K562 (cell line): ENCODE data around the gene ZNF574.

Experiments
- BCLAF1 ChIP-seq, 2 experiments: fragments of 450-650 bp in 1 of 2; IDR thresholded peaks; 2 replicates each; pipeline ENCODE4 v1.6.1; 2011 to 2017; ENCODE audit warnings: low read depth in 2 of 2, antibody characterized with exemption in 1 of 2, borderline replicate concordance in 1 of 2, low read length in 1 of 2, mild to moderate bottlenecking in 1 of 2, mixed read lengths in 1 of 2; ENCODE audit not compliant: control insufficient read depth in 1 of 2
- ETV6 ChIP-seq, 3 experiments: fragments of 150-350 bp in 1 of 3; sonication (generic) in 1 of 3; formaldehyde crosslinking in 1 of 3; IDR thresholded peaks; 2 replicates each; pipeline versions ENCODE4 v1.6.1 to v1.8.0; 2014 to 2022; ENCODE audit warnings: borderline replicate concordance in 2 of 3, low read depth in 2 of 3, antibody characterized with exemption in 1 of 3, low read length in 1 of 3, mild to moderate bottlenecking in 1 of 3, missing genetic modification reagents in 1 of 3
- HNRNPLL ChIP-seq: fragments of 200-400 bp; formaldehyde crosslinking; IDR thresholded peaks from 2 replicates; pipeline ENCODE4 v1.6.1; 2017; ENCODE audit warnings: low read length, low read depth, mild to moderate bottlenecking; ENCODE audit not compliant: poor library complexity, severe bottlenecking
- MAFF ChIP-seq: IDR thresholded peaks from 2 replicates; pipeline ENCODE4 v1.6.1; 2012; ENCODE audit warnings: low read length, improper control_type of control experiment
- MYBL2 ChIP-seq, 2 experiments: fragments of 450-650 bp in 1 of 2; sonication (generic) in 1 of 2; formaldehyde crosslinking in 1 of 2; IDR thresholded peaks; 2 replicates each; pipeline versions ENCODE4 v1.6.1 to v1.8.1; 2017 to 2022; ENCODE audit warnings: borderline replicate concordance in 1 of 2, inconsistent platforms in 1 of 2, low read depth in 1 of 2, mild to moderate bottlenecking in 1 of 2, missing genetic modification reagents in 1 of 2, moderate library complexity in 1 of 2
- NRF1 ChIP-seq, 2 experiments: fragments of 450-650 bp; IDR thresholded peaks in 1 of 2; conservative IDR thresholded peaks in 1 of 2; 2 replicates each; pipeline ENCODE4 v1.6.1; 2014; ENCODE audit warnings: mild to moderate bottlenecking in 2 of 2
- POLR2A ChIP-seq: fragments of 450-650 bp; conservative IDR thresholded peaks from 2 replicates; pipeline ENCODE4 v1.6.1; 2016
- ZC3H4 ChIP-seq: sonication (generic); formaldehyde crosslinking; IDR thresholded peaks from 2 replicates; pipeline ENCODE4 v1.9.0; 2021; ENCODE audit warnings: missing genetic modification reagents, borderline replicate concordance
- ZNF174 ChIP-seq: fragments of 250-450 bp; sonication (Bioruptor Pico); IDR thresholded peaks from 2 replicates; pipeline ENCODE4 v1.4.0; 2020; ENCODE audit warnings: mild to moderate bottlenecking
- ZNF274 ChIP-seq: IDR thresholded peaks from 2 replicates; pipeline ENCODE4 v1.6.1; 2011; ENCODE audit warnings: low read depth, mild to moderate bottlenecking, low read length, moderate library complexity, borderline replicate concordance
- ZNF76 ChIP-seq: fragments of 250-450 bp; sonication (Bioruptor Pico); IDR thresholded peaks from 2 replicates; pipeline ENCODE4 v1.4.0; 2020; ENCODE audit warnings: mild to moderate bottlenecking, moderate library complexity, borderline replicate concordance
- ZZZ3 ChIP-seq: fragments of 450-650 bp; IDR thresholded peaks from 2 replicates; pipeline ENCODE4 v1.6.1; 2016; ENCODE audit warnings: antibody characterized with exemption, mild to moderate bottlenecking, moderate library complexity

- no peak for TF ChIP-seq ZC3H4 (CRISPR knock-in tag)
- TF ChIP-seq MAFF: no peak
- no peak for TF ChIP-seq ZNF76
- no peak for TF ChIP-seq HNRNPLL
- TF ChIP-seq POLR2A: no peak
- TF ChIP-seq ZNF274: no peak
- no peak for TF ChIP-seq ETV6 (IDR thresholded peaks at IDR 0.05; ENCODE audit: borderline replicate concordance in 1 of 2, low read depth in 2 of 2, low read length in 1 of 2)
- no peak for TF ChIP-seq ETV6 (CRISPR knock-in tag; IDR thresholded peaks at IDR 0.05; ENCODE audit: borderline replicate concordance)
- no peak for TF ChIP-seq MYBL2 (IDR thresholded peaks at IDR 0.05; ENCODE audit: low read depth)
- no peak for TF ChIP-seq MYBL2 (CRISPR knock-in tag; IDR thresholded peaks at IDR 0.05; ENCODE audit: borderline replicate concordance)
- TF ChIP-seq ZNF174 (CRISPR knock-in tag): no peak
- no peak for TF ChIP-seq ZZZ3
- no peak for TF ChIP-seq NRF1 (conservative IDR thresholded peaks at IDR 0.05 in 1 of 2, IDR thresholded peaks at IDR 0.05 in 1 of 2)
- TF ChIP-seq BCLAF1 (IDR thresholded peaks at IDR 0.05; ENCODE audit: borderline replicate concordance in 1 of 2, control insufficient read depth in 1 of 2, low read depth in 2 of 2, low read length in 1 of 2): no peak
Measured at GRCh38 chr19:42097461-42097860, 21.5 kb downstream of the ZNF574 start.
